Measurements from ENCODE around the gene CFAP157.

The CFAP157 gene

DNA sequence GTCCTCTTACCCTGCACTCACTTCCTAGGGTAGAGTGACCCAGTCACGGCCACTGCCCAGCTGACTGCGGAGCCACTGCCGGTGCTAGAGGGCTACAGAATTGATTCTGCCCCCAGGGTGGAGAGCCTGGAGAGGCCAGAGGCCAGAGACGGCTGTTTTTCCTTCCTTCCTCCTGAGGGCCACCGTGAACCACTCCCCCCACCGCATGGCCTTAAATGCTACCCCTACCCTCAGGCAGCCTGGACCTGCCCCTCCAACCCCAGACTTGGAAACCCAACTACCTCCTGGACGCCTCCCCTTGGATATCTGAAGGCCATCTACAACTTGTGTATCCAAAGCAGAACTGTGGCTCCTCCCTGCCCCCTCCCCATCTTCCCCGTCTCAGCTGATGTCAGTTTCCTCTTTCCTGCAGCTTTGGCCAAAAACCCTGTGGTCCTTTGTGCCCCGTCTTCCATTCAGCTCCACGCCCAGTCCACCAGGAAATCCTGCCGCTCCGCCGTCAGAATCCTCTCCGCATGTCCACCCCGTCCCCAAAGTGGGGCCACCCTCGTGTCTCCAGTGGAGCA lies 55.4 kb downstream of the CFAP157 start:
- DNase-seq (ENCODE audit: low read depth): no peak

DNA sequence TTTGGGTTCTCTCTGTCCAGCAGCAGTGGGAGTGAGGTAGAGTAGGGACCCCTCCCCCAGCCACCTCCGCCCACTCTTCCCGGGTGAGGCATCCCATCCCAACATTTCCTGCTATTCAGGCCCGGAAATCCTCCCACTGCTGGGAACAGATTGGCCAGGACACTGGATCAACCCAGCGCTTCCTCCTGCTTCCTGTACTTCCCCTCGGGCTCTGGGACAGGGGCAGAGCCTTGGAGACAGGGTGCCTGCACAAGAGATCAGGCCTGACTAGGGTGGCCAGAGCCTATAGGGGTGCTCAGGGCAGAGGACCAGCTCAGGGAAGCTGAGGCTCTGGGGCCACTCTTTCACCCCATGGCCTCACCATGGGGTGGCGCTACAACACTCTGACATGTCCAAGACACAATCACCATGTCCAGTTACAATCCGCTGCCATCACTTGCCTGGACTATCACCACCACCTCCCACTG lies 57.2 kb downstream of the CFAP157 start:
- DNase-seq (ENCODE audit: low read depth): no peak

DNA sequence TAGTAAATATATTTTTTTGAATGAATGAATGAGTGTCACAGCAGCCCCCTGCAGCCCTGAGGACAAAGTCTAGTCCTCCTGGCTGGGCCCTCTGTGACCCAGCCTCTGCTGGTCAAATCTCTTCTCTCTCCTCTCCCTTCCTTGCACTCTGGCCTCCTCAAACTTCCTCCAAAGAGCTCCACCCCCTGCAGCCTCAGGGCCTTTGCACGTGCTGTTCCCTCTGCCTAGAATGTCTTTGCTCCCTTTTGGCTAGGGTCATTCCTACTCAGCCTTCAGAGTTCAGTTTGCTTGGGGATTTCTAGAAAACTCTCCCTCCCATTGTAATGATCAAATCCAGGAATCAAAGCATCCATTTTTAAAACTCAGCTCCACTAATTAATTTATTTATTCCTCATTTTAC lies 58.6 kb downstream of the CFAP157 start:
- no peak for DNase-seq (ENCODE audit: low read depth)
